Skeletal muscle tissue (tissue), 4 donors: ENCODE results near the gene DHRS3. TPM values are rescaled to one million over a fixed set of nuclear protein-coding genes. Genes with fewer than 3 reads are reported as not detected.

Source experiments
- H3K27ac ChIP-seq: one replicate; pipeline ENCODE4 v1.7.0; 2013; ENCODE audit warnings: mild to moderate bottlenecking, low read depth, low read length, inconsistent platforms
- H3K27me3 ChIP-seq, 3 donors: one replicate each; pipeline ENCODE4 v1.7.0; 2013; ENCODE audit warnings: low read length in 3 of 3; ENCODE audit not compliant: control insufficient read depth in 3 of 3, insufficient read depth in 3 of 3
- H3K36me3 ChIP-seq, 3 donors: one replicate each; pipeline ENCODE4 v1.7.0; 2013; ENCODE audit warnings: low read length in 3 of 3; ENCODE audit not compliant: control insufficient read depth in 3 of 3, insufficient read depth in 3 of 3
- H3K4me1 ChIP-seq, 3 donors: one replicate each; pipeline ENCODE4 v1.7.0; 2013; ENCODE audit warnings: low read length in 3 of 3, mild to moderate bottlenecking in 3 of 3; ENCODE audit not compliant: control insufficient read depth in 3 of 3, insufficient read depth in 3 of 3
- H3K4me3 ChIP-seq, 3 donors: one replicate each; pipeline ENCODE4 v1.7.0; 2013; ENCODE audit warnings: low read length in 3 of 3
- H3K9ac ChIP-seq, 3 donors: one replicate each; pipeline ENCODE4 v1.7.0; 2013; ENCODE audit warnings: low read length in 3 of 3, mild to moderate bottlenecking in 3 of 3, moderate library complexity in 2 of 3, low read depth in 1 of 3
- H3K9me3 ChIP-seq, 3 donors: one replicate each; pipeline ENCODE4 v1.7.0; 2013; ENCODE audit warnings: low read length in 3 of 3; ENCODE audit not compliant: control insufficient read depth in 3 of 3
- total RNA-seq: library from RNA; depleted of rRNA; stranded (reverse); fragments of >200 nt; gene quantifications from one replicate; pipeline ENCODE4 v1.2.3, GENCODE V29; 2014
- donor health status: Osteomylitis.

The DHRS3 gene
- total RNA-seq, 1 donor from 2014 or later = 37.6 TPM

DNA sequence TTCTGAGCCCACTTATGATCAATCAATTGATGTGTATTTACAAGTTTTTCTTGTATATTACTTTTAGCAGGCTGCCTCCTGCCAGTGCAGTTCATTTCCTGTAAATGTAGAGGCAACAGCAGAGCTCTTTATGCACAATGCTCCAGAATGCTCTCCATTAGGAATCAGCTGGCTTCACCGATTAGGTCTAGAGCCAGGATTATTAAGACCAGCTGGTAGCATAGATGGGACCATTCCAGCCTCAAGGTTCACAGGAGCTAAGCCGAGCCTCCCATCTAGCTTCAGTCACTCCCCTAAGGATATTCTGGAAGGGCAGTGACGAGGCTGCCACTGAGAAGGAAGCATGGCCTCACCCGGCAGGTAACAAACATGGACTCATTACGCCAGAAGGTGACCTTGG, 36.8 kb downstream of the DHRS3 start:
- Histone ChIP-seq H3K9me3 (no peaks in the 10 kb centered on the region), H3K27ac (peak overlapping the region; percentile 94), H3K4me1 (peaks cover 18 to 38% (median 22%) of the 10 kb centered on the region in 3 donors), H3K27me3 (no peaks in the 10 kb centered on the region), H3K9ac (peak overlapping the region in 2 of 3 donors; percentile 32 to 45), H3K4me3 (no peak overlapping the region), H3K36me3 (peaks cover 27 to 36% (median 31%) of the 10 kb centered on the region in 3 donors)

DNA sequence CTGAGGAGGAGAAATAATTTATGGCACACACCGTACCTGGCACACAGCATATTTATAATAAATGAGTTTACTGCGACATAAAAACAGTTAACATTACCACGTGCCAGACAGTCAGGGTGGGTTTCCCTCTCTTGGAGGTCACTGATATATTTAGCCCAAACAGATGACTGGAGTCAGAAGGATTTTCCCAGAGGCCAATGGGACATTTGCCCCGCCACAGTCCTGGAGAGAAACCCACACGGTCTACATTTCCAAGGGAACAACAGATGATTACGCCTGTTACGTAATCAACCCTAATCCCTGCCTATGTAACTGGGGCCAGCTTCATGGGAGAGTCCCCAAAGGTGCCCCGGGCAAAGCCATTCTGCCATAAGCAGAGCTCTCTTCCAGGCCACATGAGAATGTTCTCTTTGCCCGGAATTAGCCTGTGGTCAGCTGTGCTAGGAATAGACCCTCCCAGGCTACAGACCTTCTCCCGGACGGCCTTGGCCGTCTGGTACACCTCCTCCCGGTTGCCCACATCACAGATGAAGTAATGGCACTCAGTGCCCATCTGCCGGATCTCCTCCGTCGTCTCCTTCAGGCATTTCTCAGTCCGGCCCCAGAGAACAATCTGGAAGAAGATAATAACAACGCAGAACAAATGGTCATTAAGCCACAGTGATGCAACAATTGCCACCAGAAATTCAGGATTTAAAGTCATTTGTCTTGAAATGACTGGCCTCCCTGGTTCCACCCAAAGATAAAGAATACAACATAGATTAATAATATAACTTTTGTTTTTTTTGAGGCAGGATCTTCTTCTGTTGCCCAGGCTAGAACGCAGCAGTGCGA, 37.7 kb downstream of the DHRS3 start:
- no peaks in the 10 kb centered on the region for H3K9me3 ChIP-seq
- H3K4me1 ChIP-seq = peaks cover 18 to 34% (median 21%) of the 10 kb centered on the region in 3 donors
- H3K27me3 ChIP-seq = no peaks in the 10 kb centered on the region
- peak overlapping the region; percentile 38 to 77 (median 63) for H3K9ac ChIP-seq
- peaks cover 26 to 36% (median 34%) of the 10 kb centered on the region in 3 donors for H3K36me3 ChIP-seq
- H3K4me3 ChIP-seq = no peak overlapping the region
- H3K27ac ChIP-seq = peak overlapping the region; percentile 94

DNA sequence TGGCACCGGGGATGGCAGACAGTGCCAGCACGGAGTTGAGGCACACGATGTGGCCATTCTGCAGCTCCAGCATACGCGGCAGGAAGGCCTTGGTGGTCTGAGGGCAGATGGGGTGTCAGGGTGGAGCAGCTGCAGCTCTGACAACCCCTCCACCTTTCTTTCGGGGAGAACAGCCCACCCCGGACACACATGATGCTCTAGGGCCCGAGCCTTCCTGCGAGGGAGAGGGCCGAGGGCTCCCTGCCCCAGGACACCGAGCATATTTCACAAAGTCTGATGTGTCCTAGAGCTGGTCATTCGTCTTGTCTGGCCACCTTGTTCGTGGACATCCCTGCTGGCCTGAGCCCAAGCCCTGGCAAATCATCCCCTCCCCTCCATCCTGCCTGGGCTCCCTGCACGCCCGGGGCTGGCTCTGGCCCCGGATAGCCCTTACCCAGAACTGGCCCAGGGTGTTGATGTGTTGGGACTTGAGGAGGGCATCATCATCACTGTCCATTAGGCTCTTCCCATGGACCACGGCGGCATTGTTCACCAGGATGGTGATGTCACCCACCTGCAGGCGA, 39.1 kb downstream of the DHRS3 start:
- H3K9ac ChIP-seq = no peak overlapping the region
- no peak overlapping the region for H3K4me3 ChIP-seq
- peaks cover 18 to 38% (median 26%) of the 10 kb centered on the region in 3 donors for H3K4me1 ChIP-seq
- no peaks in the 10 kb centered on the region for H3K27me3 ChIP-seq
- peak overlapping the region; percentile 94 for H3K27ac ChIP-seq
- no peaks in the 10 kb centered on the region for H3K9me3 ChIP-seq
- H3K36me3 ChIP-seq = peaks cover 29 to 44% (median 37%) of the 10 kb centered on the region in 3 donors

DNA sequence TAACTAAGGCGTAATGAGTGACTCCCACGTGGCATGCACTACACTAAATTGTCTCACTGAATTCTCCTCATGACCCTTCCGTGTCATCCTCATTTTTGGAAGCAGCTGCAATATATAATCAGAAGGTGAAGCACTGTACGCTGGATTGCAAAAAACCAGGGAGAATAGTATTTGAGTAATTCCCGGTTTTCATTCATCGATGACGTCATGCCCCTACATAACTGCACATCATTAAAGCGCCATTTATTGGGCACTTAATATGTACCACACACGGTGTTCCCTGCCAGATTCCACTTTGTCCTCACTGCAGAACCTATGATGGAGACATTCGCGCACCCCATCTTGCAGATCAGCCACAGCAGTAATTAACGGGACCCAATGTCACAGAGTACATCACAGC, 41.0 kb downstream of the DHRS3 start:
- Histone ChIP-seq H3K27ac (no peak overlapping the region), H3K4me1 (peaks cover 30 to 50% (median 39%) of the 10 kb centered on the region in 3 donors), H3K9me3 (no peaks in the 10 kb centered on the region), H3K27me3 (no peaks in the 10 kb centered on the region), H3K36me3 (peaks cover 44 to 60% (median 54%) of the 10 kb centered on the region in 3 donors), H3K4me3 (no peak overlapping the region), H3K9ac (no peak overlapping the region)

DNA sequence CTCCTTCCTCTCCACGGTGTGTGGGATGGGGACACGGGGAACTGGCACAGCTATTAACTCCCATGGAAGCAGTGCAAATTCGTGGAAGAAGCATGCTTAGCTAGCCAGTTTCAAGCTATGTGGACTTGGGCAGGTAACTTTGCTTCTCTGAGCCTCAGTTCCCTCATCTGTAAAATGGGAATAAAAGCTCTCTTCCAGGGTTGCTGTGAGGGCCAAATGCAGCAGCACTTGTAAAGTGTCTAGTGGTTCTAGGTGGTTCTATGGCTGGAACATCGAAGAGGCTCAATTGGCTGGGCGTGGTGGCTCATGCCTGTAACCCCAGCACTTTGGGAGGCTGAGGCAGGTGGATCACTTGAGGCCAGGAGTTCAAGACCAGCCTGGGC, 43.3 kb downstream of the DHRS3 start:
- Histone ChIP-seq H3K4me3 (no peak overlapping the region), H3K27ac (no peak overlapping the region), H3K36me3 (peaks cover 55 to 69% (median 67%) of the 10 kb centered on the region in 3 donors), H3K9me3 (no peaks in the 10 kb centered on the region), H3K27me3 (no peaks in the 10 kb centered on the region), H3K4me1 (peaks cover 15 to 33% (median 22%) of the 10 kb centered on the region in 3 donors), H3K9ac (no peak overlapping the region)

DNA sequence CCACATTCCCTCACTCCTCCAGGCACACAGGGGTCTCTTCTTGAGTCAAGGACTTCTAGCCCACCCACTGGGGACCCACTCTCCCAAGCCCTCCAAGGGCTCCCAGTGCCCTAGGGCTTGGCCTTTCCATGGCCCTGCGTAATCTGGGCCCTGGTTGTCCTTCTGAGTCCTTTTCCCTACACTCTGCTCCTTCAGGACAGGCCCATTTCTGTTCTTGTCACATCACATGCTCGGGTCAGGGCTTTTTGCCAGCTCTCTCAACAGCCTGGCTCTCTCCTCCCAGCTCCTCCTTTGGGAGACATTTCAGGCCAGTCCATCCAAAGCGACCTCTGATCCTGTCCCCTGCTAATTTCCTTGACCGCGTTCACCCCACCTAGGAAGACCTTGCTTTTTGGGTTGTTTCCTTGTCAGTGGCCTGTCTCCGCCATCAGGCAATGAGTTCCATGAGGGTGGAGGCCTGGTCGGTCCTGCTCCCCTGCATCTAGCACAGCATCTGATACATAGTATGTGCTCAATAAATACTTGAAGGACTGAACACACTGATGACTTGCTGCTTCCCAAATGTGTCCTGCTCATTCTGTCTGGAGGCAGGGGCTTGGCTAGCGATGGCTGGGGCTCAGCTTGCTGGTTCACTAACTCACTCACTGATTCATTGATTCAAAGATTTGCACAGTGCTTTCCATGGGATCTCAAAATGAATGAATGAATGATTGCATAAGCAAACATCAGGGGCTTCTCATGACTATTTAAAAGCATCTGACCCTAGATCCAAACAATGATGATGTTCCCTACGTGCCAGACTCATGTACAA, 44.8 kb downstream of the DHRS3 start:
- Histone ChIP-seq H3K9me3 (no peaks in the 10 kb centered on the region), H3K4me1 (peaks cover 12 to 23% (median 18%) of the 10 kb centered on the region in 3 donors), H3K36me3 (peaks cover 45 to 63% (median 60%) of the 10 kb centered on the region in 3 donors), H3K9ac (peak overlapping the region in 1 of 3 donors; percentile 54), H3K27ac (no peak overlapping the region), H3K27me3 (no peaks in the 10 kb centered on the region), H3K4me3 (no peak overlapping the region)

DNA sequence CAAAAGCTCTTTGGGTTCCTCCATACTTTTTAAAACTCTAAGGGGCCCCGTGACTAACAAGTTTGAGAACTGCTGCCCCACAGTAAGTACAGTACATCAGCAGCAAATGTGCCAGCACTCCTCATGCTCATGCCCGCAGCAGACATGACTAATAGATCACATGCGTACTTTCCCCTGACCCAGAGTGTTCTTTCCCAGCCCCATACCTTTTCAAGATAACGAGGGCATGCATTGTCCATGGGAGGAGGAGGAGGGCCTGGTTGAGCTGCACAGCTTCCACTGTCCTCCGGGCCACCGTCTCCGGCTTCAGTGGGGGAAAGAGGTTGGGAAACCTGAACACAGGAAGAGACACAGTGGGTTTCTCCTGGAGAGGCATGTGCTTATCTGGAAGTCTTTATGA, 45.5 kb downstream of the DHRS3 start:
- peaks cover 47 to 63% (median 61%) of the 10 kb centered on the region in 3 donors for H3K36me3 ChIP-seq
- no peak overlapping the region for H3K4me3 ChIP-seq
- H3K9ac ChIP-seq = no peak overlapping the region
- H3K9me3 ChIP-seq = no peaks in the 10 kb centered on the region
- H3K27ac ChIP-seq = no peak overlapping the region
- H3K4me1 ChIP-seq = peaks cover 12 to 23% (median 18%) of the 10 kb centered on the region in 3 donors
- no peaks in the 10 kb centered on the region for H3K27me3 ChIP-seq

DNA sequence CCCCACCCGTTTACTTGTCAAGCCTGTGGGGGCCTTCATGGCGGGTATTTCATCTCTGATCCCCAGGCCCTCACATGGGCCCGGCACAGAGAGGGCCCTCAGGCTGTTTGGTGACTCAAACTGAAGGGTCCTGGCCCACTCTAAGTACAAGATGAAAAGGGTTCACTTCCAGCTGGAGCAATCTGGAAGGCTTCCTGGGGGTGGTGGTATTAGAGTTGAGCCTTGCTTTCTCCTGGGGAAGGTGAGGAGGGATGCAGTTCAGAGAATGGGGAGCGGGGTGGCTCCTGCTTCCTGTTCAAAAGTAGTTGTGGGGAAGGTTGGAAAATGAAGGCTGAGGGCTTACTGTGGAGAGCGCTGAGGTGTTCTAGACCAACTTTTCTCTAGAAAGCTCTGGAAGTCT, 47.7 kb downstream of the DHRS3 start:
- H3K27ac ChIP-seq = no peak overlapping the region
- H3K4me3 ChIP-seq = no peak overlapping the region
- peaks cover 49 to 64% (median 56%) of the 10 kb centered on the region in 3 donors for H3K36me3 ChIP-seq
- no peak overlapping the region for H3K9ac ChIP-seq
- no peaks in the 10 kb centered on the region for H3K27me3 ChIP-seq
- H3K9me3 ChIP-seq = no peaks in the 10 kb centered on the region
- peaks cover 19 to 29% (median 25%) of the 10 kb centered on the region in 3 donors for H3K4me1 ChIP-seq

DNA sequence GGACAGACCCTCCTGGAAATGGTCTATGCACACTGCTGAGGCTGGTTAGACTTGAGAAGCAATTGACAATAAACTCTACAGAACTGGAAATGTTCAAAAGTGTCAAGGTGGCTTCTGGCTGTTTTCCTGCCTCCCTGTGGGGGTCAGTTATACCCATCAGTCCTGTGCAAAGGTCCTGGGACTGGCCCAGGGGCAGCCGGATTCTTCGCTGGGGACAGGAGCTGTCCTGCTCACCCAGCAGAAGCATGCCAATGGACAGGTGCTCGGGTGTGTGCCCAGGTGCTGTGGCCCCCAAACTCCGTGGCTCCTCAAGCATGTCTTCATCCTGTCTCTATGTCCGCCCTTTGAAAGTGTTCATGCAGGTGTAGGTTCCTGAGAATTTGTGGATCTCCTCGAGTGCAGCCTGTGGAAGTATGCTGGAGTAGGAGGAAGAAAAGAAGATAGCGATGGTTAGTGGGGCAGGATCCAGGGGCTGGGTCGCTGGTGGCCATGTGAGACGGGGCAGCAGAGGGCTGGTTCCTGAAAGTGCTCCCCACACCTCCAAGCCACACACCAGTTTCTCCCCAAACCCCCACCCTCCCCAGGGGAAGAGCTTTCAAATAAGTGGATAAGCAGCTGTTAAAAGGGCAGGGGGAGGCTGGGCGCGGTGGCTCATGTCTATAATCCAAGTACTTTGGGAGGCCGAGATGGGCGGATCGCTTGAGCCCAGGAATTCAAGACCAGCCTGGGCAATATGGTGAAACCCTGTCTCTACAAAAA, 49.8 kb downstream of the DHRS3 start:
- no peaks in the 10 kb centered on the region for H3K9me3 ChIP-seq
- H3K27me3 ChIP-seq = no peaks in the 10 kb centered on the region
- H3K36me3 ChIP-seq = peaks cover 35 to 48% (median 42%) of the 10 kb centered on the region in 3 donors
- peaks cover 17 to 27% (median 21%) of the 10 kb centered on the region in 3 donors for H3K4me1 ChIP-seq
- no peak overlapping the region for H3K4me3 ChIP-seq
- no peak overlapping the region for H3K27ac ChIP-seq
- H3K9ac ChIP-seq = no peak overlapping the region
